ENCODE results near the gene MIDN.

The MIDN gene

DNA sequence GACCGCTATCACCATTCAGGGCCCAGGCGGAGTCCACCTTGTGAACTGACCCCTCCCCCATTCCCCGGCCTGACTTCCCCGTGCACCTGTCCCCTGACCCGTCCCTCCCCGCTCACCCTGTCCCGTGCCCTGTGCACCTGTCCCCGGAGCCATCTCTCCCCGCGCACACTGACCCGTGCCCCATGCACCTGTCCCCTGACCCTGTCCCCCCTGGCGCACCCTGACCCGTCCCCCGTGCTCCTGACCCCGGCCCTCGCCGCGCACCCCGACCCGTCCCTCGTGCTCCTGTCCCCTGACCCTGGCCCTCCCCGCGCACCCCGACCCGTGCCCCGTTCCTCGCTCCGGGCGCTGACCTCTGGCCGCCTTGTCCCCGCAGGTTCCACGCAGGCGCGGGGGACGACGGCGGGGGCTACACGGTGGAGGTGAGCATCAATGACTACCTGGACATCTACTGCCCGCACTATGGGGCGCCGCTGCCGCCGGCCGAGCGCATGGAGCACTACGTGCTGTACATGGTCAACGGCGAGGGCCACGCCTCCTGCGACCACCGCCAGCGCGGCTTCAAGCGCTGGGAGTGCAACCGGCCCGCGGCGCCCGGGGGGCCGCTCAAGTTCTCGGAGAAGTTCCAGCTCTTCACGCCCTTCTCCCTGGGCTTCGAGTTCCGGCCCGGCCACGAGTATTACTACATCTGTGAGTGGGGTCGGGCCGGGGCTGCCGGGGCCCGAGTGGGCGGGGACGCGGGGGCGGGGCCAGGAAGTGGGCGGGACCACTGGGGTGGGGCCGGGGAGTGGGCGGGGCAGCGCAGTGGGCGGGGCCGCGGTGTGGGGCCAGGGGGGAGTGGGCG, 47.0 kb downstream of the MIDN start:
- 13% methylated on average over 68 of the region's 82 CpGs for WGBS (ENCODE audit: insufficient coverage)
- no peaks in the 10 kb centered on the region for H3K36me3 ChIP-seq (ENCODE audit: control insufficient read depth in 4 of 4, insufficient read depth in 4 of 4, low read length in 3 of 4)
- peaks cover 0 to 9% (median 7%) of the 10 kb centered on the region in 4 experiments for H3K4me1 ChIP-seq (ENCODE audit: control extremely low read depth in 1 of 4, control insufficient read depth in 4 of 4, insufficient read depth in 4 of 4, low read length in 3 of 4)
- H3K4me3 ChIP-seq (ENCODE audit: control insufficient read depth in 1 of 7, extremely low read depth in 1 of 7, insufficient read depth in 4 of 7, low read depth in 2 of 7, low read length in 6 of 7), result peak overlapping the region in 2 of 7 experiments; percentile 40 to 52
- peaks cover 0 to 54% (median 2%) of the 10 kb centered on the region in 5 experiments for H3K27me3 ChIP-seq (replicated peaks in 2 of 5; ENCODE audit: control insufficient read depth in 4 of 5, insufficient read depth in 5 of 5, low read length in 4 of 5)
- DNase-seq, result peak; percentile 48 to 66 (median 63)
- no peaks in the 10 kb centered on the region for H3K9me3 ChIP-seq (ENCODE audit: control extremely low read depth in 1 of 5, control insufficient read depth in 4 of 5, insufficient read depth in 2 of 5, low read depth in 1 of 5, low read length in 4 of 5)
- CTCF ChIA-PET, result interaction anchor here (1.0 kb wide), 2 partner anchors 20 to 76 kb away, joined by 3 read pairs; no protein-coding TSS in a partner anchor
- POLR2A ChIA-PET, result no interaction called here
- no peak overlapping the region for H3K27ac ChIP-seq (ENCODE audit: insufficient read depth in 1 of 2, low read depth in 1 of 2, low read length in 2 of 2, poor library complexity in 1 of 2, severe bottlenecking in 2 of 2)

- Histone ChIP-seq H3K9me3 (ENCODE audit: control extremely low read depth in 1 of 5, control insufficient read depth in 4 of 5, insufficient read depth in 2 of 5, low read depth in 1 of 5, low read length in 4 of 5) (no peaks in the 10 kb centered on the region), H3K36me3 (ENCODE audit: control insufficient read depth in 4 of 4, insufficient read depth in 4 of 4, low read length in 3 of 4) (no peaks in the 10 kb centered on the region), H3K27ac (ENCODE audit: insufficient read depth in 1 of 2, low read depth in 1 of 2, low read length in 2 of 2, poor library complexity in 1 of 2, severe bottlenecking in 2 of 2) (no peak overlapping the region), H3K4me1 (ENCODE audit: control extremely low read depth in 1 of 4, control insufficient read depth in 4 of 4, insufficient read depth in 4 of 4, low read length in 3 of 4) (peaks cover 0 to 9% (median 7%) of the 10 kb centered on the region in 4 experiments), H3K27me3 (replicated peaks in 2 of 5; ENCODE audit: control insufficient read depth in 4 of 5, insufficient read depth in 5 of 5, low read length in 4 of 5) (peaks cover 0 to 47% (median 2%) of the 10 kb centered on the region in 5 experiments), H3K4me3 (ENCODE audit: control insufficient read depth in 1 of 7, extremely low read depth in 1 of 7, insufficient read depth in 4 of 7, low read depth in 2 of 7, low read length in 6 of 7) (no peak overlapping the region)
- 84% methylated on average over 13 of the region's 13 CpGs for WGBS (ENCODE audit: insufficient coverage)
- ChIA-PET CTCF (interaction anchor here (1.0 to 1.2 kb wide), 2 partner anchors 19 to 51 kb away, joined by 3 read pairs; no protein-coding TSS in a partner anchor), POLR2A (no interaction called here)
- no peak for DNase-seq
Observed at GRCh38 chr19:1296078-1296477, 47.7 kb downstream of the MIDN start.

DNA sequence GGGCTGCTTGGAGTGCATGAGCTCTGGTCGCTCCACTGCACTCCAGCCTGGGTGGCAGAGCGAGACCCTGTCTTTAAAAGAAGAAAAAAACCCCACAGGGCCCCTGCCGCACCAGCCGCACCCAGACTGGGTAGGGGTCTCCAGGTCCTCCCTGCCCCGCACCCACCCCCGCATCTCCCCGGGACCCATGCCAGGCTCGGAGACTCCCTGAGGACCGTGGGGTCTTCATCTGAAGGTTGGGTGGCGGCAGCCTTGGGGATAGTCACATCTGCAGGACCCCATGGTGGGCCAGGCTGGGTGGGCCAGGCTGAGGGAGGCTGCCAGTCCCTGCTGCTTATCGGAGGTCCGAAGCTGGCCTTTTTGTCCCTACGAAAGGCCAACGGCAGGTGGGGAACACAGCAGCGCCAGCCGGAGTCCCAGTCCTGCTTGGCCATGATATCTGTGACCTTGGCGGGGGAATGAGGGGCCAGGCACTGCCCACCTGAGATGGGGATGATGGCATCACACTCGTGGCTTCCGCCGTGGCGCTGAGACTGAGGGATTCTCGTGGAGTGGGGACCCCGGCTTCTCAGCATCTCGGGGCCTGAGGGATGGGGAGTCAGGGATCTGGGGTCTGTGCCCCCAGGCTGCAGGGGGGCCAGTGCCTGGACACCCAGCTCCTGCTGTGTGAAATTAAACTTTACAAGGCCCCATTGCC, 48.3 kb downstream of the MIDN start:
- Histone ChIP-seq H3K9me3 (ENCODE audit: control extremely low read depth in 1 of 5, control insufficient read depth in 4 of 5, insufficient read depth in 2 of 5, low read depth in 1 of 5, low read length in 4 of 5) (no peaks in the 10 kb centered on the region), H3K4me1 (ENCODE audit: control extremely low read depth in 1 of 4, control insufficient read depth in 4 of 4, insufficient read depth in 4 of 4, low read length in 3 of 4) (peaks cover 0 to 9% (median 7%) of the 10 kb centered on the region in 4 experiments), H3K27ac (ENCODE audit: insufficient read depth in 1 of 2, low read depth in 1 of 2, low read length in 2 of 2, poor library complexity in 1 of 2, severe bottlenecking in 2 of 2) (no peak overlapping the region), H3K27me3 (replicated peaks in 2 of 5; ENCODE audit: control insufficient read depth in 4 of 5, insufficient read depth in 5 of 5, low read length in 4 of 5) (peaks cover 0 to 43% (median 2%) of the 10 kb centered on the region in 5 experiments), H3K36me3 (ENCODE audit: control insufficient read depth in 4 of 4, insufficient read depth in 4 of 4, low read length in 3 of 4) (no peaks in the 10 kb centered on the region), H3K4me3 (ENCODE audit: control insufficient read depth in 1 of 7, extremely low read depth in 1 of 7, insufficient read depth in 4 of 7, low read depth in 2 of 7, low read length in 6 of 7) (no peak overlapping the region)
- ChIA-PET POLR2A (no interaction called here), CTCF (interaction anchor here (1.0 to 1.2 kb wide), 2 partner anchors 19 to 51 kb away, joined by 3 read pairs; no protein-coding TSS in a partner anchor)
- 91% methylated on average over 17 of the region's 24 CpGs for WGBS (ENCODE audit: insufficient coverage)
- no peak for DNase-seq

GRCh38 chr19:1298235-1298634, 49.9 kb downstream of the MIDN start:
- ChIA-PET CTCF (no interaction called here), POLR2A (no interaction called here)
- H3K27me3 ChIP-seq (replicated peaks in 2 of 5; ENCODE audit: control insufficient read depth in 4 of 5, insufficient read depth in 5 of 5, low read length in 4 of 5), result peaks cover 0 to 29% (median 1%) of the 10 kb centered on the region in 5 experiments

GRCh38 chr19:1299801-1300200, 51.4 kb downstream of the MIDN start:
- Histone ChIP-seq H3K27me3 (replicated peaks in 2 of 5; ENCODE audit: control insufficient read depth in 4 of 5, insufficient read depth in 5 of 5, low read length in 4 of 5) (peaks cover 0 to 13% (median 1%) of the 10 kb centered on the region in 5 experiments), H3K9me3 (ENCODE audit: control extremely low read depth in 1 of 5, control insufficient read depth in 4 of 5, insufficient read depth in 2 of 5, low read depth in 1 of 5, low read length in 4 of 5) (no peaks in the 10 kb centered on the region), H3K4me3 (ENCODE audit: control insufficient read depth in 1 of 7, extremely low read depth in 1 of 7, insufficient read depth in 4 of 7, low read depth in 2 of 7, low read length in 6 of 7) (no peak overlapping the region), H3K36me3 (ENCODE audit: control insufficient read depth in 4 of 4, insufficient read depth in 4 of 4, low read length in 3 of 4) (no peaks in the 10 kb centered on the region), H3K4me1 (ENCODE audit: control extremely low read depth in 1 of 4, control insufficient read depth in 4 of 4, insufficient read depth in 4 of 4, low read length in 3 of 4) (peaks cover 0 to 9% (median 7%) of the 10 kb centered on the region in 4 experiments), H3K27ac (ENCODE audit: insufficient read depth in 1 of 2, low read depth in 1 of 2, low read length in 2 of 2, poor library complexity in 1 of 2, severe bottlenecking in 2 of 2) (no peak overlapping the region)
- ChIA-PET CTCF (no interaction called here), POLR2A (no interaction called here)
- DNase-seq, result no peak
- 81% methylated on average over 26 of the region's 34 CpGs for WGBS (ENCODE audit: insufficient coverage)

More at GRCh38 chr19:1298235-1298634, 49.9 kb downstream of the MIDN start:
- Histone ChIP-seq H3K4me1 (ENCODE audit: control extremely low read depth in 1 of 4, control insufficient read depth in 4 of 4, insufficient read depth in 4 of 4, low read length in 3 of 4) (peaks cover 0 to 9% (median 7%) of the 10 kb centered on the region in 4 experiments), H3K27ac (ENCODE audit: insufficient read depth in 1 of 2, low read depth in 1 of 2, low read length in 2 of 2, poor library complexity in 1 of 2, severe bottlenecking in 2 of 2) (no peak overlapping the region), H3K36me3 (ENCODE audit: control insufficient read depth in 4 of 4, insufficient read depth in 4 of 4, low read length in 3 of 4) (no peaks in the 10 kb centered on the region), H3K9me3 (ENCODE audit: control extremely low read depth in 1 of 5, control insufficient read depth in 4 of 5, insufficient read depth in 2 of 5, low read depth in 1 of 5, low read length in 4 of 5) (no peaks in the 10 kb centered on the region), H3K4me3 (ENCODE audit: control insufficient read depth in 1 of 7, extremely low read depth in 1 of 7, insufficient read depth in 4 of 7, low read depth in 2 of 7, low read length in 6 of 7) (no peak overlapping the region)
- 95% methylated on average over 7 of the region's 8 CpGs for WGBS (ENCODE audit: insufficient coverage)
- no peak for DNase-seq

DNA sequence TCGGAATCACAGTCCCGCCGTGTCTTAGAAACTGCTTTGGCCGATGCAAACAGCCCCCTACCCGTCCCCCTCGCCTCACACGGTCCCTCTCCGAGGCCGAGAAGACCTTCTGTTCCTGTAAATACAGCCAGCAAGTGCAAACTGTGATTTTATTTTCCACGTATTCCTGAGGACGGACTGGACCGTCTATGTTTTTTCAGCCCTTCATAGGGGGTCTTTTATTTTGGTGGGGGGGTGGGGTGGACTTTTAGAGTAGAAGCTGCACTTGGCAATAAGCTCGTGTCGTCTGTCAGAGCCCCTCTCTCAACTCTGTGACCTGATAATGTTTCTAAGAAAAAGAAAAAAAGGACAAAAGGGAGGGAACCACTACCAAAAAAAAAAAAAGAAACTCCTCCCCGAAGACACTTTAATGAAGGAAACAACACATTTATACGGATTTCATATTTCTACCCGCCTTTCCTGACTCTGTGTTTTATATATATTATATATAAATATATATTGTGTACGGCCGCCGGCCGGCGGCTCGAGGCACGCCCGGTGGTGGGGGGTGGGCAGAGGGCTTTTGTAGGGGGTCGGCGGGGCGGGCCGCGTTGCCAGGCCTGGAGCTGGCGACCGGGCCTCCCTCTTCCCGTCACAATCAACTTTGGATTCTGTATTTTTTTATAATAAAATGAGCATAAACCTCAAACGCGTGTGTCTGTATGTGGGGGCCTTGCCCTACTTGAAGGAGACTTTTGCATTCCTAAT, 52.5 kb downstream of the MIDN start:
- POLR2A ChIA-PET, result no interaction called here
- Histone ChIP-seq H3K4me3 (ENCODE audit: control insufficient read depth in 1 of 7, extremely low read depth in 1 of 7, insufficient read depth in 4 of 7, low read depth in 2 of 7, low read length in 6 of 7) (no peak overlapping the region), H3K27me3 (replicated peaks in 2 of 5; ENCODE audit: control insufficient read depth in 4 of 5, insufficient read depth in 5 of 5, low read length in 4 of 5) (peaks cover 0 to 4% (median 1%) of the 10 kb centered on the region in 5 experiments), H3K36me3 (ENCODE audit: control insufficient read depth in 4 of 4, insufficient read depth in 4 of 4, low read length in 3 of 4) (no peaks in the 10 kb centered on the region), H3K27ac (ENCODE audit: insufficient read depth in 1 of 2, low read depth in 1 of 2, low read length in 2 of 2, poor library complexity in 1 of 2, severe bottlenecking in 2 of 2) (no peak overlapping the region), H3K9me3 (ENCODE audit: control extremely low read depth in 1 of 5, control insufficient read depth in 4 of 5, insufficient read depth in 2 of 5, low read depth in 1 of 5, low read length in 4 of 5) (no peaks in the 10 kb centered on the region), H3K4me1 (ENCODE audit: control extremely low read depth in 1 of 4, control insufficient read depth in 4 of 4, insufficient read depth in 4 of 4, low read length in 3 of 4) (no peaks in the 10 kb centered on the region)
- WGBS (ENCODE audit: insufficient coverage), result 92% methylated on average over 9 of the region's 35 CpGs
- CTCF ChIA-PET, result interaction anchor here (1.3 kb wide), 1 partner anchor 15 kb away, joined by 3 read pairs; no protein-coding TSS in a partner anchor
- no peak for DNase-seq

All from common myeloid progenitor, CD34-positive (primary cell).